Measurements from ENCODE around the gene ANP32E. TPM values are rescaled to one million over a fixed set of nuclear protein-coding genes. Genes with fewer than 3 reads are reported as not detected.
A peak's percentile ranks its signal among the peaks of the same experiment; 100 is the strongest.
"Not testable (repeated sequence)": the region's sequence is repeated elsewhere in the genome, so short reads cannot be mapped to it uniquely, and the experiment has no call there.

The ANP32E gene
- polyA plus RNA-seq, 3 donors: 4.6 to 26.6 (median 20.4) TPM

DNA sequence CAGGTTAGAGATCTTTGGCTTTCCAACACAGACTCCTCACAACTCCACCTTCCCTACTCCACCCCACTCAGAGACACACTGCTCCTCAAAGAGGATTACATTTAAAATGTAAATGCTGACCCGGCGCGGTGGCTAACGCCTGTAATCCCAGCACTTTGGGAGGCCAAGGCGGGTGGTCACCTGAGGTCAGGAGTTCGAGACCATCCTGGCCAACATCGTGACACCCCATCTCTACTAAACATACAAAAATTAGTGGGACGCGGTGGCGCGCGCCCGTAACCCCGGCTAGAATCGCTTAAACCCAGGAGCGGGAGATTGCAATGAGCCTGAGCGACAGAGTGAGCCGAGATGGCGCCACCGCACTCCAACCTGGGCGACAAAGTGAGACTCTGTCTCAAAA is 1.8 kb upstream of the ANP32E start:
- H3K9me3 Mint-ChIP-seq: no peaks in the 10 kb centered on the region
- no peaks in the 10 kb centered on the region for H3K36me3 ChIP-seq (replicated peaks in 1 of 2; ENCODE audit: control insufficient read depth in 1 of 2, insufficient read depth in 2 of 2, low read length in 2 of 2)
- H3K4me1 ChIP-seq (ENCODE audit: control insufficient read depth in 1 of 2, insufficient read depth in 2 of 2, low read length in 2 of 2): peaks cover 21 to 22% of the 10 kb centered on the region in 2 donors
- H3K27ac Mint-ChIP-seq: no peak overlapping the region
- H3K36me3 Mint-ChIP-seq: no peaks in the 10 kb centered on the region
- no peaks in the 10 kb centered on the region for H3K27me3 ChIP-seq (ENCODE audit: control insufficient read depth in 2 of 2, insufficient read depth in 2 of 2, low read length in 2 of 2)
- TF ChIP-seq, protein P1, sequence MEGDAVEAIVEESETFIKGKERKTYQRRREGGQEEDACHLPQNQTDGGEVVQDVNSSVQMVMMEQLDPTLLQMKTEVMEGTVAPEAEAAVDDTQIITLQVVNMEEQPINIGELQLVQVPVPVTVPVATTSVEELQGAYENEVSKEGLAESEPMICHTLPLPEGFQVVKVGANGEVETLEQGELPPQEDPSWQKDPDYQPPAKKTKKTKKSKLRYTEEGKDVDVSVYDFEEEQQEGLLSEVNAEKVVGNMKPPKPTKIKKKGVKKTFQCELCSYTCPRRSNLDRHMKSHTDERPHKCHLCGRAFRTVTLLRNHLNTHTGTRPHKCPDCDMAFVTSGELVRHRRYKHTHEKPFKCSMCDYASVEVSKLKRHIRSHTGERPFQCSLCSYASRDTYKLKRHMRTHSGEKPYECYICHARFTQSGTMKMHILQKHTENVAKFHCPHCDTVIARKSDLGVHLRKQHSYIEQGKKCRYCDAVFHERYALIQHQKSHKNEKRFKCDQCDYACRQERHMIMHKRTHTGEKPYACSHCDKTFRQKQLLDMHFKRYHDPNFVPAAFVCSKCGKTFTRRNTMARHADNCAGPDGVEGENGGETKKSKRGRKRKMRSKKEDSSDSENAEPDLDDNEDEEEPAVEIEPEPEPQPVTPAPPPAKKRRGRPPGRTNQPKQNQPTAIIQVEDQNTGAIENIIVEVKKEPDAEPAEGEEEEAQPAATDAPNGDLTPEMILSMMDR (IDR thresholded peaks at IDR 0.05): no peak
- H3K4me3 ChIP-seq (replicated peaks in 1 of 3; ENCODE audit: low read depth in 2 of 3, low read length in 3 of 3): no peak overlapping the region
- peaks cover 29% of the 10 kb centered on the region for H3K79me2 ChIP-seq (ENCODE audit: insufficient read depth, low read length)
- no peaks in the 10 kb centered on the region for H4K20me1 ChIP-seq (ENCODE audit: insufficient read depth, low read length)
- H3K27me3 Mint-ChIP-seq (ENCODE audit: low read depth in 3 of 3): peaks cover 0 to 2% (median 1%) of the 10 kb centered on the region in 3 donors
- H3K9ac ChIP-seq (ENCODE audit: insufficient read depth, low read length, poor library complexity, severe bottlenecking): no peak overlapping the region
- intact Hi-C loops (cut with micrococcal nuclease): loop anchor here in 1 of 2 donors (10.0 kb wide), 1 partner anchor 53 kb away; no protein-coding TSS in a partner anchor
- 94% methylated on average over 14 of the region's 21 CpGs for WGBS (ENCODE audit: insufficient coverage)
- no peak overlapping the region for H3K4me3 Mint-ChIP-seq
- no peak for DNase-seq
- H3K4me2 ChIP-seq (replicated peaks; ENCODE audit: extremely low read depth, low read length, poor library complexity, severe bottlenecking): no peak overlapping the region
- H3K4me1 Mint-ChIP-seq: peaks cover 16% of the 10 kb centered on the region
- H3K9me3 ChIP-seq (replicated peaks in 1 of 2; ENCODE audit: control insufficient read depth in 1 of 2, insufficient read depth in 1 of 2, low read length in 2 of 2): no peaks in the 10 kb centered on the region
- H2AFZ ChIP-seq (ENCODE audit: insufficient read depth, low read depth, low read length, poor library complexity, severe bottlenecking): no peak overlapping the region
- no peak overlapping the region for H3K27ac ChIP-seq (ENCODE audit: low read depth in 1 of 2, low read length in 2 of 2)

DNA sequence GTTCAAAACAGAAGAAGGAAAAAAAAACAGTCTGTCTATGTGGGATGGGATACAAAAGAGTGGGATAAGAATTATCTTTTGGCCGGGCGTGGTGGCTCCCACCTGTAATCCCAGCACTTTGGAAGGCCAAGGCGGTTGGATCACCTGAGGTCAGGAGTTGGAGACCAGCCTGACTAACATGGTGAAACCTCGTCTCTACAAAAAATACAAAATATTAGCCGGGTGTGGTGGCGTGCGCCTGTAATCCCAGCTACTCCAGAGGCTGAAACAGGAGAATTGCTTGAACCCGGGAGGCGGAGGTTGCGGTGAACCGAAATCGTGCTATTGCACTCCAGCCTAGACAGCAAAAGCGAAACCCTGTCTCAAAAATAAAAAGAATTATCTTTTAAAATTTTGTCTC is 1.3 kb upstream of the ANP32E start:
- intact Hi-C loops (cut with micrococcal nuclease): loop anchor here in 1 of 2 donors (10.0 kb wide), 1 partner anchor 52 kb away; no protein-coding TSS in a partner anchor
- H3K9me3 ChIP-seq (replicated peaks in 1 of 2; ENCODE audit: control insufficient read depth in 1 of 2, insufficient read depth in 1 of 2, low read length in 2 of 2); DNase-seq; H3K27ac Mint-ChIP-seq; H3K27ac ChIP-seq (ENCODE audit: low read depth in 1 of 2, low read length in 2 of 2); H3K36me3 ChIP-seq (replicated peaks in 1 of 2; ENCODE audit: control insufficient read depth in 1 of 2, insufficient read depth in 2 of 2, low read length in 2 of 2); H3K27me3 Mint-ChIP-seq (ENCODE audit: low read depth in 3 of 3); H3K9me3 Mint-ChIP-seq; H3K9ac ChIP-seq (ENCODE audit: insufficient read depth, low read length, poor library complexity, severe bottlenecking); H3K27me3 ChIP-seq (ENCODE audit: control insufficient read depth in 2 of 2, insufficient read depth in 2 of 2, low read length in 2 of 2); H3K36me3 Mint-ChIP-seq; H4K20me1 ChIP-seq (ENCODE audit: insufficient read depth, low read length): not testable (repeated sequence)
- Histone ChIP-seq H3K4me3 (replicated peaks in 1 of 3; ENCODE audit: low read depth in 2 of 3, low read length in 3 of 3) (peak overlapping the region in 1 of 3 experiments; percentile 82), H3K4me1 (ENCODE audit: control insufficient read depth in 1 of 2, insufficient read depth in 2 of 2, low read length in 2 of 2) (peaks cover 24 to 25% of the 10 kb centered on the region in 2 donors), H3K79me2 (ENCODE audit: insufficient read depth, low read length) (peaks cover 35% of the 10 kb centered on the region), H3K4me2 (replicated peaks; ENCODE audit: extremely low read depth, low read length, poor library complexity, severe bottlenecking) (peak overlapping the region; percentile 99), H2AFZ (ENCODE audit: insufficient read depth, low read depth, low read length, poor library complexity, severe bottlenecking) (peak overlapping the region; percentile 92)
- H3K4me1 Mint-ChIP-seq: peaks cover 18% of the 10 kb centered on the region
- 81% methylated on average over 12 of the region's 13 CpGs for WGBS (ENCODE audit: insufficient coverage)
- peak overlapping the region in 1 of 2 donors; percentile 31 for H3K4me3 Mint-ChIP-seq

Data from CD14-positive monocyte (primary cell).